ENCODE data around the gene EFCAB10.

- TF ChIP-seq POLR2A (IDR thresholded peaks at IDR 0.05; ENCODE audit: low read length): no peak
- TF ChIP-seq MAZ (IDR thresholded peaks at IDR 0.05; ENCODE audit: borderline replicate concordance, low read depth, low read length): no peak
- no peak for TF ChIP-seq CTCF (IDR thresholded peaks at IDR 0.05)
- TF ChIP-seq ELK1 (IDR thresholded peaks at IDR 0.05; ENCODE audit: low read depth, low read length): no peak
- TF ChIP-seq BHLHE40 (IDR thresholded peaks at IDR 0.05; ENCODE audit: low read depth, low read length): no peak
- no peak for TF ChIP-seq HDAC2 (IDR thresholded peaks at IDR 0.05)
- no peak for TF ChIP-seq SREBF2 (IDR thresholded peaks at IDR 0.05)
- TF ChIP-seq RAD21 (conservative IDR thresholded peaks at IDR 0.05 in 1 of 2, IDR thresholded peaks at IDR 0.05 in 1 of 2): no peak
- TF ChIP-seq PBX3 (IDR thresholded peaks at IDR 0.05): no peak
Measured at GRCh38 chr7:105559926-105560325, 21.4 kb downstream of the EFCAB10 start.

Data from A549 (cell line).